ENCODE measurements around the gene ZNF331.

Gene ZNF331

DNA sequence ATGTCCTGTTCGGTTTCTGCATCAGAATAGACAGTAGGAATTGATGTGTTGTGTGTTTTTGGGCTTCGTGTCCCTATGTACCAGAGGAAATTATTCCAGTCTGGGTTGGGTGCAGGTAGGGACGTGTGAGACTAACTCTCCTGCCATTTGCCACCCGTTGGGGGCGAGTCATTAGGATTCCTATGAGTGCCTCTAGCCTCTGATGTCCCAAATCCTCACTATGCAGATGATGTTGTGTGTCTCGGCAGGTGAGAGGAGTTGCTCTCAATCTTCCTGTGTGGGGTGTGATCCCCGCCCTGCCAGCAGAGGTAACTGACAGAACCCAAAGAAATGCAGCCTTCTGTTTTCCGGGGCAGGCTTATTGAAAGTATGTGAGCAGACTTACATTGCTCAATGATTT lies 31.2 kb upstream of the ZNF331 start:
- TF ChIP-seq TAF1 (IDR thresholded peaks at IDR 0.05; ENCODE audit: low read depth) (no peak), NFIC (IDR thresholded peaks at IDR 0.05) (no peak), EGR1 (IDR thresholded peaks at IDR 0.05) (no peak), CREB1 (IDR thresholded peaks at IDR 0.05; ENCODE audit: low read depth) (no peak), REST (IDR thresholded peaks at IDR 0.05; ENCODE audit: low read depth) (no peak), TEAD4 (IDR thresholded peaks at IDR 0.05) (no peak), EP300 (IDR thresholded peaks at IDR 0.05; ENCODE audit: borderline replicate concordance) (no peak), CEBPB (IDR thresholded peaks at IDR 0.05) (no peak), FOXM1 (IDR thresholded peaks at IDR 0.05; ENCODE audit: borderline replicate concordance, low read depth) (no peak), ZBTB7A (IDR thresholded peaks at IDR 0.05; ENCODE audit: low read depth) (no peak), YY1 (IDR thresholded peaks at IDR 0.05; ENCODE audit: low read depth) (no peak), MAX (IDR thresholded peaks at IDR 0.05) (no peak), RAD21 (IDR thresholded peaks at IDR 0.05; ENCODE audit: low read depth) (no peak), TCF12 (IDR thresholded peaks at IDR 0.05; ENCODE audit: low read depth) (no peak)
- TF ChIP-seq, protein P1, sequence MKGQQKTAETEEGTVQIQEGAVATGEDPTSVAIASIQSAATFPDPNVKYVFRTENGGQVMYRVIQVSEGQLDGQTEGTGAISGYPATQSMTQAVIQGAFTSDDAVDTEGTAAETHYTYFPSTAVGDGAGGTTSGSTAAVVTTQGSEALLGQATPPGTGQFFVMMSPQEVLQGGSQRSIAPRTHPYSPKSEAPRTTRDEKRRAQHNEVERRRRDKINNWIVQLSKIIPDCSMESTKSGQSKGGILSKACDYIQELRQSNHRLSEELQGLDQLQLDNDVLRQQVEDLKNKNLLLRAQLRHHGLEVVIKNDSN (IDR thresholded peaks at IDR 0.05) = no peak

GRCh38 chr19:53507523-53508442 lies 30.2 kb upstream of the ZNF331 start:
- TF ChIP-seq ZBTB7A (IDR thresholded peaks at IDR 0.05; ENCODE audit: low read depth) (no peak), EP300 (IDR thresholded peaks at IDR 0.05; ENCODE audit: borderline replicate concordance) (no peak), EGR1 (IDR thresholded peaks at IDR 0.05) (no peak), TCF12 (IDR thresholded peaks at IDR 0.05; ENCODE audit: low read depth) (no peak), CREB1 (IDR thresholded peaks at IDR 0.05; ENCODE audit: low read depth) (no peak), CEBPB (IDR thresholded peaks at IDR 0.05) (no peak), YY1 (IDR thresholded peaks at IDR 0.05; ENCODE audit: low read depth) (no peak), MAX (IDR thresholded peaks at IDR 0.05) (no peak), RAD21 (IDR thresholded peaks at IDR 0.05; ENCODE audit: low read depth) (no peak), REST (IDR thresholded peaks at IDR 0.05; ENCODE audit: low read depth) (no peak), TEAD4 (IDR thresholded peaks at IDR 0.05) (no peak), FOXM1 (IDR thresholded peaks at IDR 0.05; ENCODE audit: borderline replicate concordance, low read depth) (no peak), NFIC (IDR thresholded peaks at IDR 0.05) (no peak), TAF1 (IDR thresholded peaks at IDR 0.05; ENCODE audit: low read depth) (no peak)
- TF ChIP-seq, protein P1 (IDR thresholded peaks at IDR 0.05) = no peak

DNA sequence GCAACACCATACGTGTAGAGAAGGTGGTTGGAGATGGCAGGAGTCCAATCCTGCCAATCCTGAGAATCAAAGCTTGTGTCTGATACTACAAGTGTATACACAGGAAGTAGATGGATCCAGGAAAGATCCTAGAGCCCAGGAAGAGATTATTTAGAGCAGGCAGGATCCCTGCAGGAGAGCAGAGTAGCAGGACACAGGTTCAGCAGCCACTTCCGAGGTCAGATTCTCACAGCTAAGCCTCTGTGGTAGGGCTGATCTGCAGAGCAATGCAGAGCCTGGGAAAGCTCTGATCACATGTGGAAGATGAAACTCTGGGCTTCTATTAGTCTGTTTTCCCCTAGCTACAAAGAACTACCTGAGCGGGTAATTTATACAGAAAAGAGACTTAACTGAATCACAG lies 28.5 kb upstream of the ZNF331 start:
- TF ChIP-seq, protein P1 (IDR thresholded peaks at IDR 0.05) = no peak
- TF ChIP-seq TCF12 (IDR thresholded peaks at IDR 0.05; ENCODE audit: low read depth) = no peak
- TF ChIP-seq MAX (IDR thresholded peaks at IDR 0.05) = no peak
- no peak for TF ChIP-seq EGR1 (IDR thresholded peaks at IDR 0.05)
- TF ChIP-seq EP300 (IDR thresholded peaks at IDR 0.05; ENCODE audit: borderline replicate concordance) = no peak
- no peak for TF ChIP-seq CREB1 (IDR thresholded peaks at IDR 0.05; ENCODE audit: low read depth)
- no peak for TF ChIP-seq NFIC (IDR thresholded peaks at IDR 0.05)
- no peak for TF ChIP-seq CEBPB (IDR thresholded peaks at IDR 0.05)
- no peak for TF ChIP-seq REST (IDR thresholded peaks at IDR 0.05; ENCODE audit: low read depth)
- TF ChIP-seq FOXM1 (IDR thresholded peaks at IDR 0.05; ENCODE audit: borderline replicate concordance, low read depth) = no peak
- TF ChIP-seq RAD21 (IDR thresholded peaks at IDR 0.05; ENCODE audit: low read depth) = no peak
- TF ChIP-seq TEAD4 (IDR thresholded peaks at IDR 0.05) = no peak
- TF ChIP-seq YY1 (IDR thresholded peaks at IDR 0.05; ENCODE audit: low read depth) = no peak
